OCI-LY3 (cell line): ENCODE data around the gene TMEM54.

Experiments used
- H2AFZ ChIP-seq: fragments of 200-600, 300-600 bp; shearing (Covaris generic); 2 replicates; pipeline ENCODE4 v1.6.0; 2014; ENCODE audit warnings: antibody characterized with exemption, low read depth, low read length
- H3K27ac ChIP-seq: fragments of 200-600, 300-600 bp; sonication (generic); 2 replicates; pipeline ENCODE4 v1.5.1; 2014; ENCODE audit warnings: mild to moderate bottlenecking, low read length, moderate library complexity, mixed read lengths
- H3K27me3 ChIP-seq: fragments of 200-600, 300-600 bp; sonication (generic); 2 replicates; pipeline ENCODE4 v1.6.1; 2014; ENCODE audit warnings: low read depth, low read length, mixed read lengths
- H3K36me3 ChIP-seq: fragments of 200-600, 300-600 bp; sonication (generic); replicated peaks from 2 replicates; pipeline ENCODE3; 2014; ENCODE audit warnings: low read depth, low read length, mixed read lengths
- H3K4me1 ChIP-seq: fragments of 300-600, 200-600 bp; sonication (generic); 2 replicates; pipeline ENCODE4 v1.6.1; 2014; ENCODE audit warnings: low read length, mixed read lengths
- H3K4me2 ChIP-seq: fragments of 200-600, 300-600 bp; sonication (generic); 2 replicates; pipeline ENCODE4 v1.6.1; 2014; ENCODE audit warnings: low read length, mixed read lengths
- H3K4me3 ChIP-seq: fragments of 300-600, 200-600 bp; sonication (generic); 2 replicates; pipeline ENCODE4 v1.5.1; 2014; ENCODE audit warnings: antibody characterized with exemption, mild to moderate bottlenecking, low read length, moderate library complexity
- H3K79me2 ChIP-seq: fragments of 300-600, 200-600 bp; shearing (Covaris generic); 2 replicates; pipeline ENCODE4 v1.6.1; 2014; ENCODE audit warnings: mild to moderate bottlenecking, low read length, mixed read lengths
- H3K9ac ChIP-seq: fragments of 300-600, 200-600 bp; shearing (Covaris generic); 2 replicates; pipeline ENCODE4 v1.6.0; 2014; ENCODE audit warnings: mild to moderate bottlenecking, low read length, moderate library complexity
- H3K9me3 ChIP-seq: fragments of 200-600, 300-600 bp; shearing (Covaris generic); 2 replicates; pipeline ENCODE4 v1.6.1; 2014; ENCODE audit warnings: low read length, mixed read lengths; ENCODE audit not compliant: insufficient read depth
- H4K20me1 ChIP-seq: fragments of 200-600, 300-600 bp; sonication (generic); 2 replicates; pipeline ENCODE4 v1.6.1; 2016; ENCODE audit warnings: low read length, mixed read lengths; ENCODE audit not compliant: insufficient read depth
- EZH2phosphoT487 ChIP-seq: fragments of 200-600 bp; shearing (Covaris generic); IDR thresholded peaks from 2 replicates; pipeline ENCODE4 v1.6.1; 2018; ENCODE audit warnings: antibody characterized with exemption, mixed run types, low read depth
- TF ChIP-seq, protein P1 (sequence below): fragments of 200-600, 300-600 bp; sonication (generic); IDR thresholded peaks from 2 replicates; pipeline ENCODE4 v1.5.1; 2014; ENCODE audit warnings: antibody characterized with exemption, low read length, low read depth

The TMEM54 gene

DNA sequence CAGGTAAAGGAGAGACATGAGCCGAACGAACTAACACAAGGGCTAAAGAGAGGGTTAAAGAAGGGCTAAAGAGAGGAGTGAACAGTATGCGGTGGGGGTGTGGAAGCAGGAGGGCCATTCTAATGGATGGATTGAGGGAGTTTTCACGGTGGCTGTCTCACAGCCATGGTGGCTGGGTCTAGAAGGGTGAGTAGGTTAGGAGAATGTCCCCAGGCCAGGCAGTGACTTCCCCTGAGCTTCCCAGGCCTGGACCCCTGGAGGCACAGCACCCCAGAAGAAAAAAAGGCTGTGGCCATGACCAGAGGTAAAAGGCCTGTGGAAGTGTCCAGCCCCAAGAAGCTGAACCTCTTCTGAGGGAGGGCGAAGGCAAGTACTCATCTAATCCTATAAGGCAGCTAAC is 34.0 kb downstream of the TMEM54 start:
- H4K20me1 ChIP-seq = no peaks in the 10 kb centered on the region
- no peak overlapping the region for H3K9ac ChIP-seq
- H3K36me3 ChIP-seq = no peaks in the 10 kb centered on the region
- H2AFZ ChIP-seq = no peak overlapping the region
- no peaks in the 10 kb centered on the region; the same call in 1 of the 2 replicates for H3K27me3 ChIP-seq
- H3K4me2 ChIP-seq = no peak overlapping the region
- no peaks in the 10 kb centered on the region for H3K79me2 ChIP-seq
- no peak for TF ChIP-seq EZH2phosphoT487
- TF ChIP-seq, protein P1, sequence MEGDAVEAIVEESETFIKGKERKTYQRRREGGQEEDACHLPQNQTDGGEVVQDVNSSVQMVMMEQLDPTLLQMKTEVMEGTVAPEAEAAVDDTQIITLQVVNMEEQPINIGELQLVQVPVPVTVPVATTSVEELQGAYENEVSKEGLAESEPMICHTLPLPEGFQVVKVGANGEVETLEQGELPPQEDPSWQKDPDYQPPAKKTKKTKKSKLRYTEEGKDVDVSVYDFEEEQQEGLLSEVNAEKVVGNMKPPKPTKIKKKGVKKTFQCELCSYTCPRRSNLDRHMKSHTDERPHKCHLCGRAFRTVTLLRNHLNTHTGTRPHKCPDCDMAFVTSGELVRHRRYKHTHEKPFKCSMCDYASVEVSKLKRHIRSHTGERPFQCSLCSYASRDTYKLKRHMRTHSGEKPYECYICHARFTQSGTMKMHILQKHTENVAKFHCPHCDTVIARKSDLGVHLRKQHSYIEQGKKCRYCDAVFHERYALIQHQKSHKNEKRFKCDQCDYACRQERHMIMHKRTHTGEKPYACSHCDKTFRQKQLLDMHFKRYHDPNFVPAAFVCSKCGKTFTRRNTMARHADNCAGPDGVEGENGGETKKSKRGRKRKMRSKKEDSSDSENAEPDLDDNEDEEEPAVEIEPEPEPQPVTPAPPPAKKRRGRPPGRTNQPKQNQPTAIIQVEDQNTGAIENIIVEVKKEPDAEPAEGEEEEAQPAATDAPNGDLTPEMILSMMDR = no peak
- H3K27ac ChIP-seq = no peak overlapping the region
- no peak overlapping the region for H3K4me3 ChIP-seq
- H3K4me1 ChIP-seq = peaks cover 14% of the 10 kb centered on the region
- no peaks in the 10 kb centered on the region for H3K9me3 ChIP-seq

DNA sequence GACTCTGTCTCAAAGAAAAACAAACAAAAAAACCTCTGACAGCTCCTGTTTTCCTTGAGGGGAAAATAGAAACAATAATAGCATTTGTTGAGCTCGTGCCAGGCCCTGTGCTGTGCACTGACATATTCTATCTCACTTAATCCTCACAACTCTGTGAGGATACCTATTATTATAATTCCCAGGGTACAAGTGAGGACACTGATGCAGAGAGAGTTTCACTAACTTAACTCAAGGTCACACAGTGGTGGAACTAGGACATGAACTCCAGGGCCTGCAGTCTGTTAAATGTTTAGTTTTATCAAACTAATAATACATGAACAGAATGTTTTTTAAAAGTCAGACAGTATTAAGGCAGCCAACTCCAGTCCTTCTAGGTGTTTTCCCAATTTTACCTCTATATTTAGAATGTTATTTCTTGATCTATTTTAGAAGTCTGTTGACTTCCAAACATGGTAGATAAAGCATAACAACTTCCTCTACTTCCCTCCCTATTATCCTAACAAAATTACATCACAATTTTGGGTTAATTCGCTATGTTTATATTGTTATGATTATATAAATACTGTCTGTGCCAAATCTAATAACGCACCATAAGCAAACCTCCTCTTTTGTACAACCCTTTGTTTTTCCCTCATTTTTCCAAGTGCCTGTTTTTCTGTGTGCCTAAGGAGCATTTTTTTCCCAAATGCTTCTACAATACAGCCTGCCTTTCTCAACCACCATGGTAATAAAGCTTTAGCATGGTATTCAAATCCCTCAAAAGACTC is 35.4 kb downstream of the TMEM54 start:
- H3K4me3 ChIP-seq = no peak overlapping the region
- no peak overlapping the region for H3K27ac ChIP-seq
- H4K20me1 ChIP-seq = no peaks in the 10 kb centered on the region
- TF ChIP-seq, protein P1 = no peak
- no peak for TF ChIP-seq EZH2phosphoT487
- H3K9me3 ChIP-seq = no peaks in the 10 kb centered on the region
- no peak overlapping the region for H3K9ac ChIP-seq
- H3K27me3 ChIP-seq = no peaks in the 10 kb centered on the region
- H3K4me1 ChIP-seq = peaks cover 11% of the 10 kb centered on the region
- H3K4me2 ChIP-seq = no peak overlapping the region
- no peaks in the 10 kb centered on the region for H3K79me2 ChIP-seq
- H3K36me3 ChIP-seq = no peaks in the 10 kb centered on the region
- H2AFZ ChIP-seq = no peak overlapping the region

DNA sequence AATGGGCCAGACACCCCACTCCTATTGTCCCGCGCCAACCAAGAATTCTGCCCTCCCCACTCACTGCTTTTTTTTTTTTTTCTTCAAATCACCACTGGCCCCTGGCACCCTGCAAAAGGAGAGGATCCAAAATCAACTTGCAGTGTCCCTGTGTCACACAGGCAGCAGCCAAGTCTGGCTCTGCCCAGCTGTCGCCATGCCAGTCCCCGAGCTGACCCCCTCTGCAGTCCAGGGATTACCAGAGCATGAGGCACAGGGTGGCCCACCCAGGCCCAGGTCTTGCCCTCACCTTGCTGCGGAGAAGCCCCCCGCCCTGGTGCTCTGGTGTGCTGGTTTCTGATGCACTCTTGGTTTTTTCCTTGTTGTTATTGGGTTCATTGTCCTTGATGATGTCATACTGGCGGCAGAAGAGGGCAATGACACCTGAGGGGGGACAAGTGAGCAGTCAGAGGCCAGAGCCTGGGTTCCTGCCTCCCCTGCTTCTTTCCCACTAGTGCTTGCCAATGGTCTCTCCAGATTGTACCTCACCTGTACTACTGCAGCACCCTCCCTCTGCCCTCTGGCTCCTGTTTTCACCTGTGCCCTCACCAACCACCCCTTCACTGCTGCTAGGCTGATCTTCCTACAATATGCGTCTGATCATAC is 36.7 kb downstream of the TMEM54 start:
- no peak for TF ChIP-seq EZH2phosphoT487
- TF ChIP-seq, protein P1 = no peak

DNA sequence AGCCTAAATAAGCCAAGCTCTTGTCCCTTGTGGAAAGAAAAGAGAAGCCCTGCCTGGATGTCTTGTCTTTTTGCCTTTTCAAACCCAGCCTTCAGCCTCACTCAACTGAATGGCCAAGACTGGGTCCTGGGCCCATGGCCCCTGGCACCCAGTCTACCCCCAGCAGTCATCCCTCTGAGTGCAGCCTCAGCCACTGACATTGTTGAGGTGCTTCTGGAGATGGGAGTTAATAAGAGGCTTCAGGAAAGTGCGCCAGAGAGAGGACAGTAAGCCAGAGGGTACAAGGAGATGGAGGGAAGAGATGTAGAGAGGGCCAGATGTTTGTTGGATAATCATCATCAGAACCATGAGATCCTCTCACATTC is 37.3 kb downstream of the TMEM54 start:
- no peaks in the 10 kb centered on the region for H4K20me1 ChIP-seq
- no peak overlapping the region for H3K4me3 ChIP-seq
- no peak for TF ChIP-seq EZH2phosphoT487
- TF ChIP-seq, protein P1 = no peak
- H3K9me3 ChIP-seq = no peaks in the 10 kb centered on the region
- H3K27ac ChIP-seq = peak overlapping the region; percentile 31; the same call in 1 of the 2 replicates
- H3K9ac ChIP-seq = no peak overlapping the region
- H3K4me1 ChIP-seq = peaks cover 11% of the 10 kb centered on the region
- no peaks in the 10 kb centered on the region for H3K36me3 ChIP-seq
- no peaks in the 10 kb centered on the region for H3K27me3 ChIP-seq
- H3K79me2 ChIP-seq = no peaks in the 10 kb centered on the region
- H3K4me2 ChIP-seq = peak overlapping the region; percentile 15
- no peak overlapping the region for H2AFZ ChIP-seq

More for the DNA sequence above, 36.7 kb downstream of the TMEM54 start:
- Histone ChIP-seq H3K27ac (peak overlapping the region; percentile 31; the same call in 1 of the 2 replicates), H3K4me1 (peaks cover 11% of the 10 kb centered on the region), H3K27me3 (no peaks in the 10 kb centered on the region), H3K9ac (no peak overlapping the region), H3K9me3 (no peaks in the 10 kb centered on the region), H4K20me1 (no peaks in the 10 kb centered on the region), H3K4me2 (no peak overlapping the region), H2AFZ (no peak overlapping the region), H3K36me3 (no peaks in the 10 kb centered on the region), H3K4me3 (no peak overlapping the region), H3K79me2 (no peaks in the 10 kb centered on the region)
